Sigmoid colon (tissue), 4 donors: Measurements from ENCODE around the gene XYLB.

Experiments
- EP300 ChIP-seq, 4 donors: sonication (generic); formaldehyde crosslinking; IDR thresholded peaks; one replicate each; pipeline ENCODE4 v1.6.1; 2017; ENCODE audit warnings: antibody characterized with exemption in 4 of 4
- TF ChIP-seq, protein P1 (sequence below), 4 experiments: fragments of 450-650 bp in 3 of 4; fragments of 200-600 bp in 1 of 4; IDR thresholded peaks; one replicate each; pipeline ENCODE4 v1.5.1; 2016 to 2019; ENCODE audit warnings: antibody characterized with exemption in 4 of 4, mild to moderate bottlenecking in 3 of 4, moderate library complexity in 2 of 4

- TF ChIP-seq, protein P1, sequence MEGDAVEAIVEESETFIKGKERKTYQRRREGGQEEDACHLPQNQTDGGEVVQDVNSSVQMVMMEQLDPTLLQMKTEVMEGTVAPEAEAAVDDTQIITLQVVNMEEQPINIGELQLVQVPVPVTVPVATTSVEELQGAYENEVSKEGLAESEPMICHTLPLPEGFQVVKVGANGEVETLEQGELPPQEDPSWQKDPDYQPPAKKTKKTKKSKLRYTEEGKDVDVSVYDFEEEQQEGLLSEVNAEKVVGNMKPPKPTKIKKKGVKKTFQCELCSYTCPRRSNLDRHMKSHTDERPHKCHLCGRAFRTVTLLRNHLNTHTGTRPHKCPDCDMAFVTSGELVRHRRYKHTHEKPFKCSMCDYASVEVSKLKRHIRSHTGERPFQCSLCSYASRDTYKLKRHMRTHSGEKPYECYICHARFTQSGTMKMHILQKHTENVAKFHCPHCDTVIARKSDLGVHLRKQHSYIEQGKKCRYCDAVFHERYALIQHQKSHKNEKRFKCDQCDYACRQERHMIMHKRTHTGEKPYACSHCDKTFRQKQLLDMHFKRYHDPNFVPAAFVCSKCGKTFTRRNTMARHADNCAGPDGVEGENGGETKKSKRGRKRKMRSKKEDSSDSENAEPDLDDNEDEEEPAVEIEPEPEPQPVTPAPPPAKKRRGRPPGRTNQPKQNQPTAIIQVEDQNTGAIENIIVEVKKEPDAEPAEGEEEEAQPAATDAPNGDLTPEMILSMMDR (IDR thresholded peaks at IDR 0.05) = no peak
- TF ChIP-seq EP300 (IDR thresholded peaks at IDR 0.05) = no peak
Observed at GRCh38 chr3:38364721-38365400, 18.3 kb downstream of the XYLB start.
